ENCODE results near the gene GLIPR2.

- TF ChIP-seq KLF9 (tag by site-specific recombination; IDR thresholded peaks at IDR 0.05; ENCODE audit: low read depth) (no peak), PRDM4 (tag by site-specific recombination; IDR thresholded peaks at IDR 0.05) (no peak), PATZ1 (tag by site-specific recombination; IDR thresholded peaks at IDR 0.05) (no peak), SETDB1 (IDR thresholded peaks at IDR 0.05; ENCODE audit: insufficient read length, low read length) (no peak), ZNF292 (tag by site-specific recombination; IDR thresholded peaks at IDR 0.05; ENCODE audit: borderline replicate concordance, low read depth) (no peak), ZBTB17 (tag by site-specific recombination; IDR thresholded peaks at IDR 0.05) (no peak), KLF10 (tag by site-specific recombination; IDR thresholded peaks at IDR 0.05) (no peak), SP7 (tag by site-specific recombination; IDR thresholded peaks at IDR 0.05) (no peak), ZSCAN16 (tag by site-specific recombination; IDR thresholded peaks at IDR 0.05) (no peak), ZNF777 (tag by site-specific recombination; IDR thresholded peaks at IDR 0.05; ENCODE audit: borderline replicate concordance) (no peak)
- TF ChIP-seq, protein P1, sequence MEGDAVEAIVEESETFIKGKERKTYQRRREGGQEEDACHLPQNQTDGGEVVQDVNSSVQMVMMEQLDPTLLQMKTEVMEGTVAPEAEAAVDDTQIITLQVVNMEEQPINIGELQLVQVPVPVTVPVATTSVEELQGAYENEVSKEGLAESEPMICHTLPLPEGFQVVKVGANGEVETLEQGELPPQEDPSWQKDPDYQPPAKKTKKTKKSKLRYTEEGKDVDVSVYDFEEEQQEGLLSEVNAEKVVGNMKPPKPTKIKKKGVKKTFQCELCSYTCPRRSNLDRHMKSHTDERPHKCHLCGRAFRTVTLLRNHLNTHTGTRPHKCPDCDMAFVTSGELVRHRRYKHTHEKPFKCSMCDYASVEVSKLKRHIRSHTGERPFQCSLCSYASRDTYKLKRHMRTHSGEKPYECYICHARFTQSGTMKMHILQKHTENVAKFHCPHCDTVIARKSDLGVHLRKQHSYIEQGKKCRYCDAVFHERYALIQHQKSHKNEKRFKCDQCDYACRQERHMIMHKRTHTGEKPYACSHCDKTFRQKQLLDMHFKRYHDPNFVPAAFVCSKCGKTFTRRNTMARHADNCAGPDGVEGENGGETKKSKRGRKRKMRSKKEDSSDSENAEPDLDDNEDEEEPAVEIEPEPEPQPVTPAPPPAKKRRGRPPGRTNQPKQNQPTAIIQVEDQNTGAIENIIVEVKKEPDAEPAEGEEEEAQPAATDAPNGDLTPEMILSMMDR (tag by site-specific recombination; IDR thresholded peaks at IDR 0.05) = no peak
- TF ChIP-seq, protein P2, sequence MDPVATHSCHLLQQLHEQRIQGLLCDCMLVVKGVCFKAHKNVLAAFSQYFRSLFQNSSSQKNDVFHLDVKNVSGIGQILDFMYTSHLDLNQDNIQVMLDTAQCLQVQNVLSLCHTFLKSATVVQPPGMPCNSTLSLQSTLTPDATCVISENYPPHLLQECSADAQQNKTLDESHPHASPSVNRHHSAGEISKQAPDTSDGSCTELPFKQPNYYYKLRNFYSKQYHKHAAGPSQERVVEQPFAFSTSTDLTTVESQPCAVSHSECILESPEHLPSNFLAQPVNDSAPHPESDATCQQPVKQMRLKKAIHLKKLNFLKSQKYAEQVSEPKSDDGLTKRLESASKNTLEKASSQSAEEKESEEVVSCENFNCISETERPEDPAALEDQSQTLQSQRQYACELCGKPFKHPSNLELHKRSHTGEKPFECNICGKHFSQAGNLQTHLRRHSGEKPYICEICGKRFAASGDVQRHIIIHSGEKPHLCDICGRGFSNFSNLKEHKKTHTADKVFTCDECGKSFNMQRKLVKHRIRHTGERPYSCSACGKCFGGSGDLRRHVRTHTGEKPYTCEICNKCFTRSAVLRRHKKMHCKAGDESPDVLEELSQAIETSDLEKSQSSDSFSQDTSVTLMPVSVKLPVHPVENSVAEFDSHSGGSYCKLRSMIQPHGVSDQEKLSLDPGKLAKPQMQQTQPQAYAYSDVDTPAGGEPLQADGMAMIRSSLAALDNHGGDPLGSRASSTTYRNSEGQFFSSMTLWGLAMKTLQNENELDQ (tag by site-specific recombination; IDR thresholded peaks at IDR 0.05; ENCODE audit: low read depth) = no peak
- TF ChIP-seq, protein P3, sequence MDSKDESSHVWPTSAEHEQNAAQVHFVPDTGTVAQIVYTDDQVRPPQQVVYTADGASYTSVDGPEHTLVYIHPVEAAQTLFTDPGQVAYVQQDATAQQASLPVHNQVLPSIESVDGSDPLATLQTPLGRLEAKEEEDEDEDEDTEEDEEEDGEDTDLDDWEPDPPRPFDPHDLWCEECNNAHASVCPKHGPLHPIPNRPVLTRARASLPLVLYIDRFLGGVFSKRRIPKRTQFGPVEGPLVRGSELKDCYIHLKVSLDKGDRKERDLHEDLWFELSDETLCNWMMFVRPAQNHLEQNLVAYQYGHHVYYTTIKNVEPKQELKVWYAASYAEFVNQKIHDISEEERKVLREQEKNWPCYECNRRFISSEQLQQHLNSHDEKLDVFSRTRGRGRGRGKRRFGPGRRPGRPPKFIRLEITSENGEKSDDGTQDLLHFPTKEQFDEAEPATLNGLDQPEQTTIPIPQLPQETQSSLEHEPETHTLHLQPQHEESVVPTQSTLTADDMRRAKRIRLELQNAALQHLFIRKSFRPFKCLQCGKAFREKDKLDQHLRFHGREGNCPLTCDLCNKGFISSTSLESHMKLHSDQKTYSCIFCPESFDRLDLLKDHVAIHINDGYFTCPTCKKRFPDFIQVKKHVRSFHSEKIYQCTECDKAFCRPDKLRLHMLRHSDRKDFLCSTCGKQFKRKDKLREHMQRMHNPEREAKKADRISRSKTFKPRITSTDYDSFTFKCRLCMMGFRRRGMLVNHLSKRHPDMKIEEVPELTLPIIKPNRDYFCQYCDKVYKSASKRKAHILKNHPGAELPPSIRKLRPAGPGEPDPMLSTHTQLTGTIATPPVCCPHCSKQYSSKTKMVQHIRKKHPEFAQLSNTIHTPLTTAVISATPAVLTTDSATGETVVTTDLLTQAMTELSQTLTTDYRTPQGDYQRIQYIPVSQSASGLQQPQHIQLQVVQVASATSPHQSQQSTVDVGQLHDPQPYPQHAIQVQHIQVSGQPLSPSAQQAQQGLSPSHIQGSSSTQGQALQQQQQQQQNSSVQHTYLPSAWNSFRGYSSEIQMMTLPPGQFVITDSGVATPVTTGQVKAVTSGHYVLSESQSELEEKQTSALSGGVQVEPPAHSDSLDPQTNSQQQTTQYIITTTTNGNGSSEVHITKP (tag by site-specific recombination; IDR thresholded peaks at IDR 0.05) = no peak
Observed at GRCh38 chr9:36120705-36121104, 15.8 kb upstream of the GLIPR2 start.

Measured in HEK293 (cell line).